Measurements from ENCODE around the gene TARM1. TPM values are rescaled to one million over a fixed set of nuclear protein-coding genes. Genes with fewer than 3 reads are reported as not detected.
A peak's percentile ranks its signal among the peaks of the same experiment; 100 is the strongest.

Gene TARM1
- 0.21 TPM for total RNA-seq

GRCh38 chr19:54081032-54081431 is at the start of gene TARM1:
Gene TARM1 (minus strand): TSS chr19:54081365. CDS start chr19:54081340, 25 bp downstream.
- H3K9me3 ChIP-seq (ENCODE audit: low read depth, low read length): no peaks in the 10 kb centered on the region
- H3K27me3 ChIP-seq (ENCODE audit: insufficient read depth, low read length): no peaks in the 10 kb centered on the region
- H3K4me3 ChIP-seq (ENCODE audit: low read length): no peak within 1 kb of the TSS
- peaks cover 21% of the 10 kb centered on the region for H3K4me1 ChIP-seq (ENCODE audit: insufficient read depth, low read length)

- H3K9me3 ChIP-seq (ENCODE audit: low read depth, low read length): no peaks in the 10 kb centered on the region
- H3K4me1 ChIP-seq (ENCODE audit: insufficient read depth, low read length): no peaks in the 10 kb centered on the region
- no peak overlapping the region for H3K4me3 ChIP-seq (ENCODE audit: low read length)
- no peaks in the 10 kb centered on the region for H3K27me3 ChIP-seq (ENCODE audit: insufficient read depth, low read length)
These were observed 48.4 kb upstream of the TARM1 start for GRCh38 chr19:54129617-54129996.

GRCh38 chr19:54128796-54129616 is 47.8 kb upstream of the TARM1 start:
- H3K9me3 ChIP-seq (ENCODE audit: low read depth, low read length): no peaks in the 10 kb centered on the region

GRCh38 chr19:54128441-54128725 is 47.2 kb upstream of the TARM1 start:
- Histone ChIP-seq H3K4me1 (ENCODE audit: insufficient read depth, low read length) (no peaks in the 10 kb centered on the region), H3K9me3 (ENCODE audit: low read depth, low read length) (no peaks in the 10 kb centered on the region), H3K27me3 (ENCODE audit: insufficient read depth, low read length) (no peaks in the 10 kb centered on the region), H3K4me3 (ENCODE audit: low read length) (no peak overlapping the region)

More at GRCh38 chr19:54128796-54129616, 47.8 kb upstream of the TARM1 start:
- no peaks in the 10 kb centered on the region for H3K4me1 ChIP-seq (ENCODE audit: insufficient read depth, low read length)
- H3K27me3 ChIP-seq (ENCODE audit: insufficient read depth, low read length): no peaks in the 10 kb centered on the region
- H3K4me3 ChIP-seq (ENCODE audit: low read length): no peak overlapping the region

- Histone ChIP-seq H3K4me3 (ENCODE audit: low read length) (no peak overlapping the region), H3K27me3 (ENCODE audit: insufficient read depth, low read length) (no peaks in the 10 kb centered on the region)
These were observed 46.7 kb upstream of the TARM1 start for GRCh38 chr19:54127688-54128440.

GRCh38 chr19:54125713-54126112 is 44.5 kb upstream of the TARM1 start:
- H3K4me3 ChIP-seq (ENCODE audit: low read length): no peak overlapping the region
- no peaks in the 10 kb centered on the region for H3K27me3 ChIP-seq (ENCODE audit: insufficient read depth, low read length)
- H3K9me3 ChIP-seq (ENCODE audit: low read depth, low read length): no peaks in the 10 kb centered on the region
- no peaks in the 10 kb centered on the region for H3K4me1 ChIP-seq (ENCODE audit: insufficient read depth, low read length)

More at GRCh38 chr19:54127688-54128440, 46.7 kb upstream of the TARM1 start:
- no peaks in the 10 kb centered on the region for H3K4me1 ChIP-seq (ENCODE audit: insufficient read depth, low read length)
- no peaks in the 10 kb centered on the region for H3K9me3 ChIP-seq (ENCODE audit: low read depth, low read length)

- H3K4me3 ChIP-seq (ENCODE audit: low read length): no peak overlapping the region
- no peaks in the 10 kb centered on the region for H3K27me3 ChIP-seq (ENCODE audit: insufficient read depth, low read length)
- no peaks in the 10 kb centered on the region for H3K9me3 ChIP-seq (ENCODE audit: low read depth, low read length)
- H3K4me1 ChIP-seq (ENCODE audit: insufficient read depth, low read length): no peaks in the 10 kb centered on the region
These were observed 43.2 kb upstream of the TARM1 start for GRCh38 chr19:54124393-54124792.

- H3K4me3 ChIP-seq (ENCODE audit: low read length): no peak overlapping the region
- H3K9me3 ChIP-seq (ENCODE audit: low read depth, low read length): no peaks in the 10 kb centered on the region
- H3K27me3 ChIP-seq (ENCODE audit: insufficient read depth, low read length): no peaks in the 10 kb centered on the region
- no peaks in the 10 kb centered on the region for H3K4me1 ChIP-seq (ENCODE audit: insufficient read depth, low read length)
These were observed 42.5 kb upstream of the TARM1 start for GRCh38 chr19:54123682-54124081.

- H3K9me3 ChIP-seq (ENCODE audit: low read depth, low read length): no peaks in the 10 kb centered on the region
These were observed 40.1 kb upstream of the TARM1 start for GRCh38 chr19:54121259-54121658.

GRCh38 chr19:54115109-54116063 is 34.2 kb upstream of the TARM1 start, which contains the start of the genes PRPF31 and TFPT:
Gene PRPF31 (plus strand): TSS chr19:54115754. CDS start chr19:54118279, 2,525 bp downstream.
Gene TFPT (minus strand): TSS chr19:54115657. CDS start chr19:54115269, 388 bp downstream.
- H3K4me3 ChIP-seq (ENCODE audit: low read length): peak within 1 kb of the TSS; percentile 70
- no peaks in the 10 kb centered on the region for H3K27me3 ChIP-seq (ENCODE audit: insufficient read depth, low read length)
- peaks cover 27% of the 10 kb centered on the region for H3K4me1 ChIP-seq (ENCODE audit: insufficient read depth, low read length)
- H3K9me3 ChIP-seq (ENCODE audit: low read depth, low read length): no peaks in the 10 kb centered on the region

More at GRCh38 chr19:54121259-54121658, 40.1 kb upstream of the TARM1 start:
- Histone ChIP-seq H3K4me1 (ENCODE audit: insufficient read depth, low read length) (peaks cover 7% of the 10 kb centered on the region), H3K27me3 (ENCODE audit: insufficient read depth, low read length) (no peaks in the 10 kb centered on the region), H3K4me3 (ENCODE audit: low read length) (no peak overlapping the region)

GRCh38 chr19:54114340-54115108 is 33.4 kb upstream of the TARM1 start:
- Histone ChIP-seq H3K4me3 (ENCODE audit: low read length) (peak overlapping the region; percentile 70), H3K4me1 (ENCODE audit: insufficient read depth, low read length) (peaks cover 27% of the 10 kb centered on the region), H3K9me3 (ENCODE audit: low read depth, low read length) (no peaks in the 10 kb centered on the region), H3K27me3 (ENCODE audit: insufficient read depth, low read length) (no peaks in the 10 kb centered on the region)

- no peaks in the 10 kb centered on the region for H3K9me3 ChIP-seq (ENCODE audit: low read depth, low read length)
- H3K4me3 ChIP-seq (ENCODE audit: low read length): no peak overlapping the region
- H3K27me3 ChIP-seq (ENCODE audit: insufficient read depth, low read length): no peaks in the 10 kb centered on the region
These were observed 28.5 kb upstream of the TARM1 start for GRCh38 chr19:54109651-54110050.

GRCh38 chr19:54108496-54108895 is 27.3 kb upstream of the TARM1 start:
- no peaks in the 10 kb centered on the region for H3K9me3 ChIP-seq (ENCODE audit: low read depth, low read length)
- no peaks in the 10 kb centered on the region for H3K27me3 ChIP-seq (ENCODE audit: insufficient read depth, low read length)
- peaks cover 4% of the 10 kb centered on the region for H3K4me1 ChIP-seq (ENCODE audit: insufficient read depth, low read length)
- H3K4me3 ChIP-seq (ENCODE audit: low read length): no peak overlapping the region

More at GRCh38 chr19:54109651-54110050, 28.5 kb upstream of the TARM1 start:
- H3K4me1 ChIP-seq (ENCODE audit: insufficient read depth, low read length): peaks cover 12% of the 10 kb centered on the region
